Measurements from ENCODE around the gene PDLIM1. TPM values are rescaled to one million over a fixed set of nuclear protein-coding genes. Genes with fewer than 3 reads are reported as not detected.
A peak's percentile ranks its signal among the peaks of the same experiment; 100 is the strongest.

The PDLIM1 gene
- total and polyA plus RNA-seq, 9 of the 15 experiments (the other 6 are each of a cell fraction or from before 2014, with no cell fraction given) = 19.8 to 164 (median 39.1) TPM

- TF ChIP-seq ETS1 (conservative IDR thresholded peaks at IDR 0.05; ENCODE audit: control insufficient read depth, low read depth, low read length) (0 out of 2 replicates have a peak, but pooled peaks have one; percentile 41), ZNF280B (CRISPR knock-in tag; IDR thresholded peaks at IDR 0.05) (no peak), USF1 (CRISPR knock-in tag; IDR thresholded peaks at IDR 0.05) (no peak), MAFF (IDR thresholded peaks at IDR 0.05; ENCODE audit: low read length) (no peak), MCM3 (IDR thresholded peaks at IDR 0.05) (no peak), ETV1 (tag; conservative IDR thresholded peaks at IDR 0.05; ENCODE audit: low read depth) (peak; percentile 69), JUN (IDR thresholded peaks at IDR 0.05; ENCODE audit: borderline replicate concordance, low read depth, low read length) (no peak), JUN (CRISPR knock-in tag; IDR thresholded peaks at IDR 0.05; ENCODE audit: borderline replicate concordance) (no peak), ZNF184 (CRISPR knock-in tag; IDR thresholded peaks at IDR 0.05) (no peak), ZNF407 (IDR thresholded peaks at IDR 0.05; ENCODE audit: low read depth) (no peak), ZNF644 (tag; IDR thresholded peaks at IDR 0.05; ENCODE audit: low read depth) (no peak), UBTF (IDR thresholded peaks at IDR 0.05; ENCODE audit: borderline replicate concordance in 1 of 2, low read depth in 2 of 2, low read length in 2 of 2) (no peak), RBM34 (IDR thresholded peaks at IDR 0.05; ENCODE audit: borderline replicate concordance, insufficient read depth, low read length) (no peak)
Measured at GRCh38 chr10:95297402-95297801, 6.6 kb upstream of the PDLIM1 start (continued).

Measured in K562 (cell line).